A549 (cell line): Measurements from ENCODE around the gene RNF14. TPM values are rescaled to one million over a fixed set of nuclear protein-coding genes. Genes with fewer than 3 reads are reported as not detected.
A peak's percentile ranks its signal among the peaks of the same experiment; 100 is the strongest.

Experiments used
- ATAC-seq, 2 experiments: fragments of 200-7000 bp in 1 of 2; fragments of >200 bp in 1 of 2; cut with Nextera tagmentation in 1 of 2; cut with Tn5 transposase in 1 of 2; 3 replicates each; pipeline versions ENCODE4 v1.8.0 to v1.9.1; 2018 to 2020; ENCODE audit warnings: mild to moderate bottlenecking in 1 of 2, moderate library complexity in 1 of 2
- CTCF ChIA-PET: fragments of 300-600 bp; sonication (Branson Sonifier 250); formaldehyde crosslinking; extraction: SDS; loops from one replicate; lab custom pipeline; 2021; ENCODE audit warnings: antibody characterized with exemption, inconsistent platforms; lab: Yijun Ruan, JAX
- POLR2A ChIA-PET: fragments of 350-600 bp; formaldehyde crosslinking; extraction: SDS; loops from one replicate; lab custom pipeline; 2021; ENCODE audit warnings: antibody characterized with exemption, inconsistent platforms; lab: Yijun Ruan, JAX
- DNase-seq, 2 experiments: peaks; one replicate each; pipeline versions ENCODE4 v3.0.0 to v3.0.0-alpha.2; 2011 to 2016; ENCODE audit warnings: low read depth in 1 of 2, low spot score in 1 of 2
- FAIRE-seq: peaks from 2 replicates; lab custom pipeline; 2011; peaks lifted over from hg19 to GRCh38; lab: Jason Lieb, UNC
- H3K27ac ChIP-seq, 2 experiments: fragments of >200 bp; sonication (Bioruptor Twin); formaldehyde crosslinking; 3 replicates each; pipeline ENCODE4 v1.5.1; 2016 to 2017
- H3K4me1 ChIP-seq: fragments of >200 bp; sonication (Bioruptor Twin); formaldehyde crosslinking; 3 replicates; pipeline ENCODE4 v1.6.1; 2016
- H3K4me2 ChIP-seq: fragments of >200 bp; sonication (Bioruptor Twin); formaldehyde crosslinking; 3 replicates; pipeline ENCODE4 v1.6.1; 2016
- H3K4me3 ChIP-seq: fragments of >200 bp; sonication (Bioruptor Twin); formaldehyde crosslinking; 3 replicates; pipeline ENCODE4 v1.5.1; 2016
- H3K9me3 ChIP-seq: fragments of >200 bp; sonication (Bioruptor Twin); formaldehyde crosslinking; 3 replicates; pipeline ENCODE4 v1.6.1; 2016
- ATOH8 ChIP-seq: fragments of 250-450 bp; sonication (Bioruptor Pico); IDR thresholded peaks from 2 replicates; pipeline ENCODE4 v1.5.0; 2020; ENCODE audit warnings: low read depth, mild to moderate bottlenecking, moderate library complexity
- BHLHE40 ChIP-seq: IDR thresholded peaks from 2 replicates; pipeline ENCODE4 v1.6.1; 2012; ENCODE audit warnings: low read depth, low read length, inconsistent platforms
- CBX8 ChIP-seq: fragments of 200-600 bp; sonication (generic); IDR thresholded peaks from 2 replicates; pipeline ENCODE4 v1.6.1; 2016
- CEBPB ChIP-seq, 2 experiments: fragments of >200 bp in 1 of 2; sonication (Bioruptor Twin) in 1 of 2; formaldehyde crosslinking in 1 of 2; IDR thresholded peaks; 2 replicates each; pipeline ENCODE4 v1.6.1; 2012 to 2016
- E2F6 ChIP-seq: IDR thresholded peaks from 2 replicates; pipeline ENCODE4 v1.6.1; 2012; ENCODE audit warnings: low read depth, borderline replicate concordance
- EHF ChIP-seq: fragments of 250-450 bp; sonication (Bioruptor Pico); IDR thresholded peaks from 2 replicates; pipeline ENCODE4 v1.5.0; 2020; ENCODE audit warnings: mild to moderate bottlenecking
- EHMT2 ChIP-seq: fragments of 200-600 bp; sonication (generic); IDR thresholded peaks from 2 replicates; pipeline ENCODE4 v1.6.1; 2016; ENCODE audit warnings: antibody characterized with exemption, low read depth, mild to moderate bottlenecking, moderate library complexity
- EP300 ChIP-seq, 2 experiments: fragments of >200 bp; sonication (Bioruptor Twin); formaldehyde crosslinking; IDR thresholded peaks; 2 replicates in 1 of 2; 3 replicates in 1 of 2; pipeline ENCODE4 v1.6.1; 2016 to 2017
- FOXS1 ChIP-seq: fragments of 250-450 bp; sonication (Bioruptor Pico); IDR thresholded peaks from 2 replicates; pipeline ENCODE4 v1.5.0; 2020; ENCODE audit warnings: mild to moderate bottlenecking, moderate library complexity
- GATA3 ChIP-seq: IDR thresholded peaks from 2 replicates; pipeline ENCODE4 v1.6.1; 2012; ENCODE audit warnings: borderline replicate concordance
- HEYL ChIP-seq: fragments of 250-450 bp; sonication (Bioruptor Pico); IDR thresholded peaks from 2 replicates; pipeline ENCODE4 v1.8.0; 2021; ENCODE audit warnings: mild to moderate bottlenecking, moderate library complexity
- HOXA7 ChIP-seq: fragments of 250-450 bp; sonication (Bioruptor Pico); IDR thresholded peaks from 2 replicates; pipeline ENCODE4 v1.5.0; 2020; ENCODE audit warnings: mild to moderate bottlenecking, moderate library complexity
- HOXB13 ChIP-seq: fragments of 250-450 bp; sonication (Bioruptor Pico); IDR thresholded peaks from 2 replicates; pipeline ENCODE4 v1.5.0; 2020; ENCODE audit warnings: low read depth, mild to moderate bottlenecking, moderate library complexity
- HOXB5 ChIP-seq: fragments of 250-450 bp; sonication (Bioruptor Pico); IDR thresholded peaks from 2 replicates; pipeline ENCODE4 v1.5.0; 2020; ENCODE audit warnings: mild to moderate bottlenecking, moderate library complexity
- JUN ChIP-seq, 2 experiments: fragments of >200 bp; sonication (Bioruptor Twin); formaldehyde crosslinking; IDR thresholded peaks; 2 replicates in 1 of 2; 3 replicates in 1 of 2; pipeline ENCODE4 v1.6.1; 2016 to 2017
- JUNB ChIP-seq: fragments of >200 bp; sonication (Bioruptor Twin); formaldehyde crosslinking; IDR thresholded peaks from 2 replicates; pipeline ENCODE4 v1.6.1; 2016
- KDM5A ChIP-seq: fragments of 200-600 bp; sonication (generic); IDR thresholded peaks from 2 replicates; pipeline ENCODE4 v1.6.1; 2016; ENCODE audit warnings: antibody characterized with exemption, mild to moderate bottlenecking
- NFE2L2 ChIP-seq: fragments of 150-350 bp; conservative IDR thresholded peaks from 2 replicates; pipeline ENCODE4 v1.6.1; 2014; ENCODE audit warnings: low read length
- NR3C1 ChIP-seq: fragments of >200 bp; sonication (Bioruptor Twin); formaldehyde crosslinking; IDR thresholded peaks from 3 replicates; pipeline ENCODE4 v1.6.1; 2017
- PHF8 ChIP-seq: fragments of 200-600 bp; sonication (generic); IDR thresholded peaks from 2 replicates; pipeline ENCODE4 v1.6.1; 2016; ENCODE audit warnings: low read depth, mild to moderate bottlenecking, antibody characterized with exemption, moderate library complexity, borderline replicate concordance
- RAD21 ChIP-seq, 2 experiments: fragments of >200 bp in 1 of 2; sonication (Bioruptor Twin) in 1 of 2; formaldehyde crosslinking in 1 of 2; IDR thresholded peaks in 1 of 2; conservative IDR thresholded peaks in 1 of 2; 2 replicates in 1 of 2; 3 replicates in 1 of 2; pipeline ENCODE4 v1.6.1; 2012 to 2018; ENCODE audit warnings: inconsistent platforms in 1 of 2
- RARB ChIP-seq: fragments of 250-450 bp; sonication (Bioruptor Pico); IDR thresholded peaks from 2 replicates; pipeline ENCODE4 v1.8.0; 2021; ENCODE audit warnings: mild to moderate bottlenecking, moderate library complexity
- RCOR1 ChIP-seq: fragments of 150-350 bp; IDR thresholded peaks from 2 replicates; pipeline ENCODE4 v1.6.1; 2014; ENCODE audit warnings: antibody characterized with exemption, low read length, low read depth
- RFX5 ChIP-seq: fragments of 450-650 bp; IDR thresholded peaks from 2 replicates; pipeline ENCODE4 v1.7.1; 2014; ENCODE audit warnings: antibody characterized with exemption, mild to moderate bottlenecking, moderate library complexity
- RNF2 ChIP-seq: fragments of 200-600 bp; sonication (generic); IDR thresholded peaks from 2 replicates; pipeline ENCODE4 v1.6.1; 2016; ENCODE audit warnings: low read depth, mild to moderate bottlenecking, antibody characterized with exemption, moderate library complexity, borderline replicate concordance
- SMC3 ChIP-seq: fragments of >200 bp; sonication (Bioruptor Twin); formaldehyde crosslinking; IDR thresholded peaks from 3 replicates; pipeline ENCODE4 v1.6.1; 2018; ENCODE audit warnings: inconsistent platforms
- SREBF2 ChIP-seq: fragments of 450-650 bp; IDR thresholded peaks from 2 replicates; pipeline ENCODE4 v1.6.1; 2014; ENCODE audit warnings: mild to moderate bottlenecking, moderate library complexity
- TP53 ChIP-seq: fragments of 250-450 bp; sonication (Bioruptor Pico); IDR thresholded peaks from 2 replicates; pipeline ENCODE4 v1.5.0; 2021; ENCODE audit warnings: mild to moderate bottlenecking, moderate library complexity
- ZNF302 ChIP-seq: fragments of 250-450 bp; sonication (Bioruptor Pico); IDR thresholded peaks from 2 replicates; pipeline ENCODE4 v1.9.0; 2021; ENCODE audit warnings: inconsistent platforms, mild to moderate bottlenecking, moderate library complexity
- ZSCAN20 ChIP-seq: fragments of 250-450 bp; sonication (Bioruptor Pico); IDR thresholded peaks from 2 replicates; pipeline ENCODE4 v1.8.0; 2022; ENCODE audit warnings: mild to moderate bottlenecking, moderate library complexity
- WGBS: methylation state at CpG from one replicate; pipeline ENCODE4 v1.1.6; 2017; ENCODE audit errors: missing lambda C conversion rate; 5-methylcytosine and 5-hydroxymethylcytosine counted together
- polyA plus RNA-seq, 4 experiments: library from polyadenylated mRNA; depleted of rRNA in 3 of 4; stranded (reverse); fragments of >200 nt; fragmentation: RNase III in 1 of 4; extraction: RNeasy Plus Mini Kit Qiagen cat#74134 plus additional on column Dnase treatment in 1 of 4; gene quantifications; 2 replicates in 3 of 4; 3 replicates in 1 of 4; pipeline ENCODE4 v1.2.3, GENCODE V29; 2011 to 2017
- TF ChIP-seq, protein P1 (sequence below): IDR thresholded peaks from 2 replicates; pipeline ENCODE4 v1.6.1; 2012
- TF ChIP-seq, protein P2 (sequence below): fragments of >200 bp; sonication (Bioruptor Twin); formaldehyde crosslinking; IDR thresholded peaks from 2 replicates; pipeline ENCODE4 v1.6.1; 2016
- TF ChIP-seq, protein P3 (sequence below): fragments of 200-600 bp; sonication (generic); IDR thresholded peaks from 2 replicates; pipeline ENCODE4 v1.6.1; 2016; ENCODE audit warnings: antibody characterized with exemption, mild to moderate bottlenecking, moderate library complexity

The RNF14 gene
- polyA plus RNA-seq, 2 of the 4 experiments (the other 2 are of a cell fraction) = 43.2 to 47.4 TPM

DNA sequence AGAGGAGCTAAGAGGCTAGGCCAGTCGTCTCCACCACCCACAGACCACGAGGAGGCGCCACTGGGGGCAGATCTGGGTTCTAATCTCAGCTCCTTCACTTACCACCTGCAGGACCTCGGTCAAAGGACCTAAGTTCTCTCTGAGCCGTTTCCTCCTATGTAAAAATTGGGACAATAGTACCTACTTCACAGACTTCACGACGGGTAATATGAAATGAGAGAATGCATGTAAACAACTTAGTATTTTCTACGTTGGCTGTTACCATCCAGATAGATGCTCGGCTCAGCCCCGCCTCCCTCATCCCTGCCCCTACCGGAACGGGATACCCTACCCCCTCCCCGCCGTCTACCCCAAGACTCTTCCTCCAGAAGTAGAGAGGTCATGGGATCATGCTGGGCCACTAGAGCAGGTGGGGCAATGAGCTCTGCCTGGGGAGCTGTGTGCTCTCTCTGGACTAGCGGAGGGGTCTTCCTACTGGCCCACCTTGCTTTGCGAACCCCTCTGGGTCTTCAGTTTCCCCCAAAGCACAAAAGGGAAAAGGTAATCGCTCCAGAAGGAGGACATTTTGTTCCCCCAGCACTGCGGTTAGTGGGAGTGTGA is 43.4 kb downstream of the RNF14 start (continued):
- TF ChIP-seq HOXA7 (CRISPR knock-in tag) = no peak
- no peak for TF ChIP-seq EP300 (IDR thresholded peaks at IDR 0.05)

DNA sequence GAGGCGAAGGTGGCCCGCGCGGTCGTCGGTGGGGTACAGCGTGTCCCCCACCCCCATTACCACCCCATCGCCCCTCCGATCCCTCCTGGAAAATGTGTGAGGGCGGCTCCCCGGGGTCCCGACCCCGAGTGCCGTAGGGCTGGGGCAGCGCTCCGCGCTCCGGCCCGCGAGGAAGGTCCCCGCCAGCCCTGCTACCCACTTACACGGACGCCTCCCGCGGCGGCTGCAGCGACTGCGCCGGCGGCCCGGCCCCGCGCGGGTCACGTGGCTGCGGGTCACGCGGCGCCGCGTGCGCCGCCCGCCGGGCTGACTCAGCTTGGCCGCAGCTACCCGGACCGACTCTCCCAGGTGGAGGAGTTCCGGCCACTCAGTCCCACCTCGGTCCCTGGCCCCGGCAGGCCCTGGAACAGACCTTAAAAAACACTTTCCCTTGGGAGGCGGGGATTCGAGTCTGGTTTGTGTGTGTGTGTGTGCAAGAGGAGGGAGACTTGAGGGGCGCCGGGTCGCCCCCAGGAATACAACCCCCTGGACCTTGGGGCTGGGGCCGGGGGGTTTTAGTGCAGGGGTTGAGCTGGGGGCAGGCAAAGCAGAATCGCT is 44.0 kb downstream of the RNF14 start, which contains the start of gene GNPDA1:
TSS of gene GNPDA1 (minus strand) at position 236 of the 597 bp plus-strand sequence. CDS start 992 bp downstream, outside the sequence.
- Histone ChIP-seq H3K27ac (peak within 1 kb of the TSS; percentile 94 to 95), H3K4me3 (peak within 1 kb of the TSS; percentile 89), H3K4me1 (peaks cover 39% of the 10 kb centered on the region), H3K9me3 (no peaks in the 10 kb centered on the region), H3K4me2 (peak within 1 kb of the TSS; percentile 85)
- ChIA-PET POLR2A (interaction anchor here (0.5 to 4.9 kb wide), 10 partner anchors 12 to 692 kb away, joined by 3 to 19 read pairs (median 3); partner anchors contain the start of genes RELL2, RNF14, SPRY4 and TAF7), CTCF (interaction anchor here (0.8 to 13.0 kb wide), 15 partner anchors 8 to 536 kb away, joined by 3 to 97 read pairs (median 5); partner anchors contain the start of genes NDFIP1 and RNF14)
- DNase-seq = peak; percentile 70 to 88
- FAIRE-seq = no peak
- WGBS = under 1% methylated on average over 13 of the region's 58 CpGs
- peak; percentile 84 to 86 for ATAC-seq
- TF ChIP-seq ZNF302 (CRISPR knock-in tag) = no peak
- no peak for TF ChIP-seq EHMT2
- TF ChIP-seq, protein P1, sequence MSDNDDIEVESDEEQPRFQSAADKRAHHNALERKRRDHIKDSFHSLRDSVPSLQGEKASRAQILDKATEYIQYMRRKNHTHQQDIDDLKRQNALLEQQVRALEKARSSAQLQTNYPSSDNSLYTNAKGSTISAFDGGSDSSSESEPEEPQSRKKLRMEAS = peak; percentile 73
- no peak for TF ChIP-seq KDM5A
- TF ChIP-seq, protein P2, sequence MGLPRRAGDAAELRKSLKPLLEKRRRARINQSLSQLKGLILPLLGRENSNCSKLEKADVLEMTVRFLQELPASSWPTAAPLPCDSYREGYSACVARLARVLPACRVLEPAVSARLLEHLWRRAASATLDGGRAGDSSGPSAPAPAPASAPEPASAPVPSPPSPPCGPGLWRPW = no peak
- peak; percentile 71 to 88; a peak in 4 of 5 replicates for TF ChIP-seq JUN (IDR thresholded peaks at IDR 0.05)
- TF ChIP-seq, protein P3, sequence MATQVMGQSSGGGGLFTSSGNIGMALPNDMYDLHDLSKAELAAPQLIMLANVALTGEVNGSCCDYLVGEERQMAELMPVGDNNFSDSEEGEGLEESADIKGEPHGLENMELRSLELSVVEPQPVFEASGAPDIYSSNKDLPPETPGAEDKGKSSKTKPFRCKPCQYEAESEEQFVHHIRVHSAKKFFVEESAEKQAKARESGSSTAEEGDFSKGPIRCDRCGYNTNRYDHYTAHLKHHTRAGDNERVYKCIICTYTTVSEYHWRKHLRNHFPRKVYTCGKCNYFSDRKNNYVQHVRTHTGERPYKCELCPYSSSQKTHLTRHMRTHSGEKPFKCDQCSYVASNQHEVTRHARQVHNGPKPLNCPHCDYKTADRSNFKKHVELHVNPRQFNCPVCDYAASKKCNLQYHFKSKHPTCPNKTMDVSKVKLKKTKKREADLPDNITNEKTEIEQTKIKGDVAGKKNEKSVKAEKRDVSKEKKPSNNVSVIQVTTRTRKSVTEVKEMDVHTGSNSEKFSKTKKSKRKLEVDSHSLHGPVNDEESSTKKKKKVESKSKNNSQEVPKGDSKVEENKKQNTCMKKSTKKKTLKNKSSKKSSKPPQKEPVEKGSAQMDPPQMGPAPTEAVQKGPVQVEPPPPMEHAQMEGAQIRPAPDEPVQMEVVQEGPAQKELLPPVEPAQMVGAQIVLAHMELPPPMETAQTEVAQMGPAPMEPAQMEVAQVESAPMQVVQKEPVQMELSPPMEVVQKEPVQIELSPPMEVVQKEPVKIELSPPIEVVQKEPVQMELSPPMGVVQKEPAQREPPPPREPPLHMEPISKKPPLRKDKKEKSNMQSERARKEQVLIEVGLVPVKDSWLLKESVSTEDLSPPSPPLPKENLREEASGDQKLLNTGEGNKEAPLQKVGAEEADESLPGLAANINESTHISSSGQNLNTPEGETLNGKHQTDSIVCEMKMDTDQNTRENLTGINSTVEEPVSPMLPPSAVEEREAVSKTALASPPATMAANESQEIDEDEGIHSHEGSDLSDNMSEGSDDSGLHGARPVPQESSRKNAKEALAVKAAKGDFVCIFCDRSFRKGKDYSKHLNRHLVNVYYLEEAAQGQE = no peak
- TF ChIP-seq EHF (CRISPR knock-in tag) = no peak
- TF ChIP-seq NR3C1 = no peak
- no peak for TF ChIP-seq HEYL (CRISPR knock-in tag)
- no peak for TF ChIP-seq RFX5
- TF ChIP-seq JUNB = no peak
- no peak for TF ChIP-seq RCOR1
- TF ChIP-seq HOXB5 (CRISPR knock-in tag) = 0 out of 2 replicates have a peak, but pooled peaks have one; percentile 56
- TF ChIP-seq RAD21 (conservative IDR thresholded peaks at IDR 0.05 in 1 of 2, IDR thresholded peaks at IDR 0.05 in 1 of 2) = no peak
- no peak for TF ChIP-seq TP53
- TF ChIP-seq SREBF2 = no peak
- no peak for TF ChIP-seq GATA3
- no peak for TF ChIP-seq HOXB13 (CRISPR knock-in tag)
- no peak for TF ChIP-seq CEBPB (IDR thresholded peaks at IDR 0.05)
- TF ChIP-seq CBX8 = no peak
- peak; percentile 68 for TF ChIP-seq BHLHE40
- no peak for TF ChIP-seq RNF2
- TF ChIP-seq SMC3 = no peak
- no peak for TF ChIP-seq FOXS1 (CRISPR knock-in tag)
- TF ChIP-seq ZSCAN20 (CRISPR knock-in tag) = no peak
- no peak for TF ChIP-seq ATOH8 (CRISPR knock-in tag)
- peak; percentile 67 for TF ChIP-seq PHF8
- no peak for TF ChIP-seq E2F6
- no peak for TF ChIP-seq NFE2L2
- no peak for TF ChIP-seq RARB (CRISPR knock-in tag)
